GM12864 (cell line): ENCODE data around the gene CUEDC1.
"Not testable (repeated sequence)": the region's sequence is repeated elsewhere in the genome, so short reads cannot be mapped to it uniquely, and the experiment has no call there.

Source experiments
- DNase-seq: peaks from one replicate; pipeline ENCODE4 v3.0.0-alpha.2; 2011; ENCODE audit warnings: low read depth
- H3K4me3 ChIP-seq: 2 replicates; pipeline ENCODE4 v1.5.1; 2011; ENCODE audit warnings: mild to moderate bottlenecking, low read depth, low read length, control low read depth
- TF ChIP-seq, protein P1 (sequence below): IDR thresholded peaks from 2 replicates; pipeline ENCODE4 v1.5.1; 2011; ENCODE audit warnings: low read depth, mild to moderate bottlenecking, moderate library complexity, low read length, control low read depth, inconsistent platforms; ENCODE audit errors: missing control alignments

The CUEDC1 gene

DNA sequence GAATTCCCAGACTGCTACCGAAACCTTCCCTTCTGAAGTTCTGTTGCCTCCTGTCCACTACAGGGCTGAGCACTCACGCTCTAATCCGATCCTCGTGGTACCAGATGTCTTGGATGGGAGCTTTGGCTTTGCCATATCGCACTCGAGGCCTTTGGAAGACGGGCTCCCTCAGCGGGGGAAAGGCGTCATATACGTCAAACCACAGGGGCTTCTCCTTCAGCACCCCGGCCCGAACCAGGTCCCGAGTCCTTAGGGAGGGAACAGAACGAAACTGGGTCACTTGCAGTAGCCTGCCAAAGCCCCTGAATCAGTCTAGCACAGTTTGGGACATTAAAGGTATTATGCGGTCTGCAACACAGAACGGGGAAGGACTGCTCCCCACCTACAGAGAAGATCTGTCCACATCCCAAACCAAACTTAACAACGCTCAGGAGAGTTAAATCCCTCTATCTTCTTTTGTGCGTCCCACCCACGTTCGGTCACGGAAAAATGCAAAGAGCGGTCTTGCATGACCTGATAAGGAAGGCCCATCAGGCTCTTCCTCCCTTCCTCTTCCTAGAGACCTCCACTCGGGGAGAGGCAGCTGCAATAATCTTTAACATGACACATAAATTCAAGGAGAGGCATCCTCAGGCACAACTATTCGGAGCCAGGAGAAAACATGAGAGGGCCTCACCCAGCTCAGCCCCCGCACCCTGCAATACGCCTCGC is 105.9 kb downstream of the CUEDC1 start:
- no peak for DNase-seq
- TF ChIP-seq, protein P1, sequence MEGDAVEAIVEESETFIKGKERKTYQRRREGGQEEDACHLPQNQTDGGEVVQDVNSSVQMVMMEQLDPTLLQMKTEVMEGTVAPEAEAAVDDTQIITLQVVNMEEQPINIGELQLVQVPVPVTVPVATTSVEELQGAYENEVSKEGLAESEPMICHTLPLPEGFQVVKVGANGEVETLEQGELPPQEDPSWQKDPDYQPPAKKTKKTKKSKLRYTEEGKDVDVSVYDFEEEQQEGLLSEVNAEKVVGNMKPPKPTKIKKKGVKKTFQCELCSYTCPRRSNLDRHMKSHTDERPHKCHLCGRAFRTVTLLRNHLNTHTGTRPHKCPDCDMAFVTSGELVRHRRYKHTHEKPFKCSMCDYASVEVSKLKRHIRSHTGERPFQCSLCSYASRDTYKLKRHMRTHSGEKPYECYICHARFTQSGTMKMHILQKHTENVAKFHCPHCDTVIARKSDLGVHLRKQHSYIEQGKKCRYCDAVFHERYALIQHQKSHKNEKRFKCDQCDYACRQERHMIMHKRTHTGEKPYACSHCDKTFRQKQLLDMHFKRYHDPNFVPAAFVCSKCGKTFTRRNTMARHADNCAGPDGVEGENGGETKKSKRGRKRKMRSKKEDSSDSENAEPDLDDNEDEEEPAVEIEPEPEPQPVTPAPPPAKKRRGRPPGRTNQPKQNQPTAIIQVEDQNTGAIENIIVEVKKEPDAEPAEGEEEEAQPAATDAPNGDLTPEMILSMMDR, result no peak
- peak overlapping the region; percentile 94 for H3K4me3 ChIP-seq

DNA sequence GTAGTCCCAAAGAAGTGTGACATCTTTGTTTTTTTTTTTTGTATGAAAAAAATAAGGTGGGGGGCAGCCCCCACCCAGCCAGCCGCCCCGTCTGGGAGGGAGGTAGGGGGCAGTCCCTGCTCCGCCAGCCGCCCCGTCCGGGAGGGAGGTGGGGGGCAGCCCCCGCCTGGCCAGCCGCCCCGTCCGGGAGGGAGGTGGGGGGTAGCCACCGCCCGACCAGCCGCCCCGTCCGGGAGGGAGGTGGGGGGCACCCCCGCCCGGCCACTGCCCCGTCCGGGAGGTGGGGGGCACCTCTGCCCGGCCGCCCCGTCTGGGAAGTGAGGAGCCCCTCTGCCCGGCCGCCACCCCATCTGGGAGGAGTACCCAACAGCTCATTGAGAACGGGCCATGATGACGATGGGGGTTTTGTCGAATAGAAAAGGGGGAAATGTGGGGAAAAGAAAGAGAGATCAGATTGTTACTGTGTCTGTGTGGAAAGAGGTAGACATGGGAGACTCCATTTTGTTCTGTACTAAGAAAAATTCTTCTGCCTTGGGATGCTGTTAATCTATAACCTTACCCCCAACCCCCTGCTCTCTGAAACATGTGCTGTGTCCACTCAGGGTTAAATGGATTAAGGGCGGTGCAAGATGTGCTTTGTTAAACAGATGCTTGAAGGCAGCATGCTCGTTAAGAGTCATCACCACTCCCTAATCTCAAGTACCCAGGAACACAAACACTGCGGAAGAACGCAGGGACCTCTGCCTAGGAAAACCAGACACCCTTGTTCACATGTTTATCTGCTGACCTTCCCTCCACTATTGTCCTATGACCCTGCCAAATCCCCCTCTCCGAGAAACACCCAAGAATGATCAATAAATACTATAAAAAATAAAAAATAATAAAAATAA is 108.9 kb downstream of the CUEDC1 start:
- DNase-seq, result not testable (repeated sequence)

DNA sequence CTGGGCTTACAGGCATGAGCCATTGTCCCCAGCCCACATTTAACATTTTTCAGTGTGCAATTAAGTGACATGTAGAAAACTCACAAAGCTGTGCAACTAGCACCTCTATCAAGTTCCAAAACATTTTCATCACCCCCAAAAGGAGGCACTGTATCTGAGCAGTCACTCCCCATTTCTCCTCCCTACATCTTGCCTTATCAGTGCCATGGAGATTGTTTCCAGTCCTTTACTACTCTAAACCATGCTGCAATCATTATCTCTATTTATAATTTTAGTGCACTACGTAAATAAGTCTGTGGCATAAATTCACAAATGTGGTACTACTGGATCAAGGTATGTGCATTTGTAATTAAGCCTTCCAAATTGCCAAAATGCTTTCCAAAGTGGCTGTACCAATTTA is 112.9 kb downstream of the CUEDC1 start:
- no peak for DNase-seq
- H3K4me3 ChIP-seq, result no peak overlapping the region
- TF ChIP-seq, protein P1, result no peak

More for the DNA sequence above, 108.9 kb downstream of the CUEDC1 start:
- not testable (repeated sequence) for H3K4me3 ChIP-seq

DNA sequence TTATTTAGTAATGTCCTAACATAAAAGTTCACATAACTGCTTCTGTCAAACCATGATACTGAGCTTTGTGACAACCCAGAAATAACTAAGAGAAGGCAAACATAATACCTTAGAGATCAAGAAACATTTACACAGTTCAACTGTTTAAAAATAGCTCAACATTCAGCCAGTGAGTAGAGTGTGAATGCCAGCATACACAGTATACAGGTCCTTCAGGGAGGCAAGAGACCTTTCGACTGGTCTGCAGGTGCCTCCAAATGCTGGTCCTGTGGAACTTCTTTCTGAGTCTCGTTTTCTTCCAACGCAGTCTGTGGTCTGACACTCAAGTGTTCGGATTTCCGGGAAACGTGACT is 115.7 kb downstream of the CUEDC1 start:
- no peak for DNase-seq
- TF ChIP-seq, protein P1, result no peak
- H3K4me3 ChIP-seq, result no peak overlapping the region

DNA sequence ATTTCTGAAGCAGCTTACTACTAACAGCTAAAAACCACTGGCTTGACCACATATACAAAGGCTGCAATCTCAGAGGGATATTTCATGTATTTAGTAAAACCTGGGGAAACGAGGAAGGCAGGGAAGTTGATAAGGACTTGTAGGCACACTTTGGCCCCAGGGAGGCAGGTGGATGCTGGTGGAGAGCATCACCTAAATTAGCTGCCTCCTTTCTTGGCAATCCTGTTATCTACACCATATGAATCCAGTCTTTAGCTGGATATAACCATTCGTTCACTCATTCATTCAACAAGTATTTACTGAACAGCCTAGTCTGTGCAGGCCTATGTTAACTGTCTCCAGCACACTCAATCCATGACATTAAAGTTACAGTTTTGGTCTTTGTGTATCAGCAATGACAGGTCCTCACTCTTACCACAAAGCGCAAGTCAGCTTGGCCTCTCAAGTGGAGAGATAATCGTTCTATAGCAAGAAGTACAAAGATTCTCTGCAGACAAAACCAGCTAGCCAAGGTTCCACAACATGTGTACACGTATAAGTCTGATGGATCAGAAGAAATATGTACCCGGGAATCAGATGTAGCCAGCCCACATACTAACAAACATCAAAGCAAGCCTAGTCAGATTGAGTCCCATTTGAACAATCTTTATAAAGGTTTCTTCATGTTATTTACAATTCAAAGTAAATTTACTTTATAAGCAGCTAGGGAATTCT is 116.2 kb downstream of the CUEDC1 start:
- TF ChIP-seq, protein P1, result no peak
- no peak for DNase-seq
- H3K4me3 ChIP-seq, result no peak overlapping the region

DNA sequence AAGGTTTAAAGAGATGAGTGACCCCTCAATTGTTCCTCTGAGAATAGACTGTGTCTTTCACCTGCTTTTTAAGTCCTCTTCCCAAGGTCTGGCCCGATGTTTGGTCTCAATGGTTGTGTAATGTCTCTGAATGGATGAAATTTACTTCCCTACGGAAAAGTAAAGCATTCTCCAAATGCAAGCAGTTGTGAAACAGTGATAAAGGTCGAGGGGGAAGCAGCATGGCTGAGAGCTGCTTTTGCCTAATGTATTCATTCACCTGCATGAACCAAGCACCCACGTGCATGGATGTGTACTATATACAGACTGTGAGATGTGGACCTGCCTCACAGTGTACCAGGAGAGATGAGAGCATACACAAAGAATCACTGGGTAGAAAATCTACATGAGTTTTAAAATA is 116.8 kb downstream of the CUEDC1 start:
- DNase-seq, result no peak
- TF ChIP-seq, protein P1, result no peak

DNA sequence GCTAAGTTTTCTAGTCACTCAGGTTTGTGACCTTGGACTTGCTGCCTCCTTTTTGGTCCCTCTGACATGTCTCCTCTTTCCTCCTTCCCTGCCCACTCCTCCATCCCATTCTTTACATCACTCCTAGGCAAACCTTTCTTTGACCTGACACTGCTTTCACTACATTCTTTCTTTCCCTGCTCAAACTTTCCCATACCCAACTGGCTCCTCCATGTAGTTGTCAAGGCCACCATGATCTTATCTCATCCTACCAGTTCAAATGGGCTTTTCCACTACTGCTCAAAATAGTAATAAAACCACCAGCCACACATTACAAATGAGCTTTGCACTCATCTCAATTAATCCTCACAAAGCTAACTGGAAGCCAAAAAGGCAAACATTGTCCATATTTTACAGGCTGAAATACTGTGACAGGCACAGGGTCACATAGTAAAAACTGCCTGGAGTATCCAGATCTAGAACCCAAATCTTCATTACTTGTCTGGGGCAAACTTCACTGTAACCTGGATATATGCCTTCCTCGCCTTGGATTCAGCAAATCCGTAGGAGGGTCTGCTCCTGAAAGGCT is 119.8 kb downstream of the CUEDC1 start:
- no peak for DNase-seq
- TF ChIP-seq, protein P1, result no peak
- H3K4me3 ChIP-seq, result no peak overlapping the region

More for the DNA sequence above, 116.8 kb downstream of the CUEDC1 start:
- H3K4me3 ChIP-seq, result no peak overlapping the region
